ENCODE measurements around the gene SLC7A7. TPM values are rescaled to one million over a fixed set of nuclear protein-coding genes. Genes with fewer than 3 reads are reported as not detected.

Gene SLC7A7
- total and polyA plus RNA-seq, 10 of the 15 experiments (the other 5 are each of a cell fraction or from before 2014, with no cell fraction given), result 27.8 to 79.2 (median 50.8) TPM

DNA sequence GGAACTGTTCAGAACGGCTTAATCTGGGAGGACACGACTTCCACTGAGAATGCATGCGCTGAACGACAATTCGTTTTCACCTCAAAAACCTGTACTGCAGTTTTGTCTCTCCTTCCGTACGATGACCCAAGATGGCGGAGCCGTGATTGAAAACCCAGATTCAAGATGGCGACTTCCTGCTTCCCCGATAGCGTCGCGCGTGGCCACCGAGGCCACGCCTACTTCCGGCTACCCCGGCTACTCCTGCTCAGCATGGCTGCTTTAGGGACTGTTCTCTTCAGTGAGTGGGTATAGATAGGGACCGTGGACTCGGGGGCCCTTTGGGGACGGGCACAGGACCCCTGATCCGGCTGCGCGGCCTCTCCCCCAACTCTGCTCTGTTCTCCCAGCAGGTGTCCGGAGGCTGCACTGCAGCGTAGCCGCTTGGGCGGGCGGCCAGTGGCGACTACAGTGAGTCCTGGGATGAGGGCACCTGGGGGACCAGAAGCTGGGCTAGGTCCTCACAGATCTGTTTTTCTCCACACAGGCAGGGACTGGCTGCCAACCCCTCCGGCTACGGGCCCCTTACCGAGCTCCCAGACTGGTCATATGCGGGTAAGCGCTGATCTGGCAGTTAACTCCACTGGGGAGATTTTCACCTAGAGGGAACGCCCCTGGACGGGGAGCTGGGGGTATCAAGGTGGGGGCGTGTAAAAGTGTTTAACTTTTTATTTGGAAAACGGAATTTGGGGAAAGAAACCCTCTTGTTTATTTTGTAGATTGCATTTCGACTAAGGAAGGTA is 14.6 kb upstream of the SLC7A7 start, which contains the start of gene MRPL52 (continued):
- TF ChIP-seq RAD51 (IDR thresholded peaks at IDR 0.05) (peak; percentile 28; the same call in 1 of the 2 replicates), CREB1 (IDR thresholded peaks at IDR 0.05; ENCODE audit: low read depth) (peak; percentile 76), RUNX3 (IDR thresholded peaks at IDR 0.05; ENCODE audit: low read length) (0 out of 2 replicates have a peak, but pooled peaks have one; percentile 29), KDM1A (IDR thresholded peaks at IDR 0.05; ENCODE audit: borderline replicate concordance) (no peak), BHLHE40 (IDR thresholded peaks at IDR 0.05; ENCODE audit: borderline replicate concordance in 1 of 2, low read depth in 2 of 2, low read length in 1 of 2) (peak in 1 of 2 experiments; percentile 38; a peak in 1 of 4 replicates), SMARCA5 (IDR thresholded peaks at IDR 0.05) (no peak), SIX5 (IDR thresholded peaks at IDR 0.05; ENCODE audit: low read depth, low read length, severe bottlenecking) (peak; percentile 41), IKZF1 (conservative IDR thresholded peaks at IDR 0.05) (peak; percentile 60), HCFC1 (IDR thresholded peaks at IDR 0.05; ENCODE audit: low read length) (peak; percentile 73), NR2C1 (IDR thresholded peaks at IDR 0.05) (peak; percentile 83), MEF2A (IDR thresholded peaks at IDR 0.05; ENCODE audit: insufficient read depth, low read depth, low read length) (no peak), NR2C2 (IDR thresholded peaks at IDR 0.05; ENCODE audit: borderline replicate concordance, control insufficient read depth, insufficient read length, low read depth) (no peak), CREM (IDR thresholded peaks at IDR 0.05; ENCODE audit: low read depth) (peak; percentile 67), BCL11A (IDR thresholded peaks at IDR 0.05; ENCODE audit: low read depth, low read length) (no peak), SREBF1 (IDR thresholded peaks at IDR 0.05; ENCODE audit: low read length) (no peak), CEBPZ (IDR thresholded peaks at IDR 0.05; ENCODE audit: low read depth, low read length) (no peak), IKZF2 (IDR thresholded peaks at IDR 0.05) (0 out of 4 replicates have a peak, but pooled peaks of 1 of the 2 experiments have one; percentile 13), ZNF207 (IDR thresholded peaks at IDR 0.05; ENCODE audit: borderline replicate concordance) (peak; percentile 61; the same call in 1 of the 2 replicates), TBL1XR1 (IDR thresholded peaks at IDR 0.05; ENCODE audit: low read depth, low read length) (no peak), GABPA (IDR thresholded peaks at IDR 0.05; ENCODE audit: low read depth) (peak; percentile 84), SPI1 (IDR thresholded peaks at IDR 0.05; ENCODE audit: borderline replicate concordance, insufficient read depth, low read depth, low read length) (no peak), CBX3 (IDR thresholded peaks at IDR 0.05; ENCODE audit: borderline replicate concordance, low read depth) (no peak), NFYB (IDR thresholded peaks at IDR 0.05; ENCODE audit: insufficient read depth, low read depth, low read length) (no peak), CBFB (IDR thresholded peaks at IDR 0.05; ENCODE audit: low read depth) (peak; percentile 84), MLLT1 (IDR thresholded peaks at IDR 0.05) (0 out of 2 replicates have a peak, but pooled peaks have one; percentile 88)
- TF ChIP-seq, protein P1, sequence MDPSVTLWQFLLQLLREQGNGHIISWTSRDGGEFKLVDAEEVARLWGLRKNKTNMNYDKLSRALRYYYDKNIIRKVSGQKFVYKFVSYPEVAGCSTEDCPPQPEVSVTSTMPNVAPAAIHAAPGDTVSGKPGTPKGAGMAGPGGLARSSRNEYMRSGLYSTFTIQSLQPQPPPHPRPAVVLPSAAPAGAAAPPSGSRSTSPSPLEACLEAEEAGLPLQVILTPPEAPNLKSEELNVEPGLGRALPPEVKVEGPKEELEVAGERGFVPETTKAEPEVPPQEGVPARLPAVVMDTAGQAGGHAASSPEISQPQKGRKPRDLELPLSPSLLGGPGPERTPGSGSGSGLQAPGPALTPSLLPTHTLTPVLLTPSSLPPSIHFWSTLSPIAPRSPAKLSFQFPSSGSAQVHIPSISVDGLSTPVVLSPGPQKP (IDR thresholded peaks at IDR 0.05; ENCODE audit: low read depth, low read length), result peak; percentile 86

Measured in GM12878 (cell line).